ENCODE results near the gene F8. TPM values are rescaled to one million over a fixed set of nuclear protein-coding genes. Genes with fewer than 3 reads are reported as not detected.

Gene F8
- 2.6 TPM for total RNA-seq (2021; ENCODE audit: unreplicated experiment)
- 1.2 and 1.7 TPM in 2 replicates for polyA plus RNA-seq (2012)
- percentile 29 among the genes with signal in this experiment for Bru-seq, nascent RNA
- BruChase-seq, experiment 1, labeled RNA remaining after a 6-hour chase = percentile 30 among the genes with signal in this experiment
- percentile 25 among the genes with signal in this experiment for BruChase-seq, experiment 2, labeled RNA remaining after a 2-hour chase
- long read RNA-seq, transcript F8-201 (5 exons, 2,620 nt) = major isoform, 7 of 12 reads
- long read RNA-seq, partial matches to known transcripts = 1 of 12 reads
- long read RNA-seq, other reads (novel, unspliced or antisense) = 4 of 12 reads

- no peaks in the 10 kb centered on the region for H3K36me3 ChIP-seq (ENCODE audit: control insufficient read depth in 1 of 2, insufficient read depth in 2 of 2, low read length in 2 of 2)
- BruUV-seq (replicated peaks) = no TSS peak
- no peaks in the 10 kb centered on the region for H3K9me2 ChIP-seq (ENCODE audit: insufficient read depth)
- no peak within 1 kb of the TSS for H2AFZ ChIP-seq (ENCODE audit: low read depth, low read length, poor library complexity, severe bottlenecking)
- no peaks in the 10 kb centered on the region for H4K20me1 ChIP-seq (ENCODE audit: insufficient read depth)
- CTCF ChIA-PET = no interaction called here
- no peaks in the 10 kb centered on the region for H3K27me3 ChIP-seq (ENCODE audit: insufficient read depth, low read length)
- no peaks in the 10 kb centered on the region for H3K9me3 ChIP-seq (ENCODE audit: control insufficient read depth in 1 of 2, insufficient read depth in 1 of 2, low read depth in 1 of 2, low read length in 2 of 2)
- H3K4me1 ChIP-seq (ENCODE audit: control insufficient read depth in 1 of 2, insufficient read depth in 2 of 2, low read length in 2 of 2) = peaks cover 2 to 3% of the 10 kb centered on the region in 2 experiments; a peak in 3 of 4 replicates
- no peak within 1 kb of the TSS for H3K9ac ChIP-seq (ENCODE audit: low read length)
- RAD21 ChIA-PET (ENCODE audit: low non-redundant PET in 1 of 2, low total read pairs in 2 of 2, uncharacterized antibody in 2 of 2, unreplicated experiment in 2 of 2) = no interaction called here
- ATAC-seq (no peak), DNase-seq (ENCODE audit: low read depth, low spot score) (no peak)
- intact Hi-C loops (cut with micrococcal nuclease) = no loop called here
- no peaks in the 10 kb centered on the region for H3K79me2 ChIP-seq (ENCODE audit: insufficient read depth, low read length)
- TF ChIP-seq YY1 (IDR thresholded peaks at IDR 0.05; ENCODE audit: extremely low read depth, insufficient replicate concordance, low read depth, low read length) = no peak
- TF ChIP-seq POLR2AphosphoS5 (IDR thresholded peaks at IDR 0.05; ENCODE audit: low read depth, low read length) = no peak
- no peak for TF ChIP-seq FOSL1 (IDR thresholded peaks at IDR 0.05; ENCODE audit: low read depth)
- no peak for TF ChIP-seq REST (IDR thresholded peaks at IDR 0.05; ENCODE audit: low read depth)
- no peak within 1 kb of the TSS for H3K4me3 ChIP-seq (replicated peaks in 1 of 2; ENCODE audit: low read depth in 1 of 2, low read length in 2 of 2)
- POLR2A ChIA-PET = no interaction called here
- no peak within 1 kb of the TSS for H3K27ac ChIP-seq (ENCODE audit: low read depth, low read length)
- H3K4me2 ChIP-seq (ENCODE audit: low read length) = no peak within 1 kb of the TSS
Measured at GRCh38 chrX:155022585-155022984, at the start of gene F8. Gene F8, minus strand, starts transcription at chrX:155022723. Its CDS starts 171 bp downstream, at chrX:155022552.
